Measurements from ENCODE around the gene MST1.

MST1 gene

GRCh38 chr3:49704629-49705028, 15.4 kb upstream of the MST1 start:
- H3K27ac ChIP-seq (ENCODE audit: low read length), result no peak overlapping the region
- no peak overlapping the region for H3K4me2 ChIP-seq (ENCODE audit: low read length)
- no peaks in the 10 kb centered on the region for H4K20me1 ChIP-seq (ENCODE audit: insufficient read depth, low read length)
- H2AFZ ChIP-seq (ENCODE audit: low read depth, low read length), result no peak overlapping the region
- H3K4me1 ChIP-seq (ENCODE audit: low read length), result no peaks in the 10 kb centered on the region
- TF ChIP-seq CTCF (IDR thresholded peaks at IDR 0.05; ENCODE audit: low read depth, low read length) (no peak), EZH2phosphoT487 (IDR thresholded peaks at IDR 0.05; ENCODE audit: low read depth) (no peak)
- H3K27me3 ChIP-seq (ENCODE audit: low read depth, low read length), result no peaks in the 10 kb centered on the region
- H3K79me2 ChIP-seq (ENCODE audit: low read length), result no peaks in the 10 kb centered on the region
- H3K36me3 ChIP-seq (replicated peaks; ENCODE audit: low read depth, low read length), result peaks cover 9% of the 10 kb centered on the region
- H3K9ac ChIP-seq (ENCODE audit: low read length), result no peak overlapping the region
- H3K9me3 ChIP-seq (ENCODE audit: insufficient read depth, low read length), result no peaks in the 10 kb centered on the region
- H3K4me3 ChIP-seq (ENCODE audit: low read length), result no peak overlapping the region

DNA sequence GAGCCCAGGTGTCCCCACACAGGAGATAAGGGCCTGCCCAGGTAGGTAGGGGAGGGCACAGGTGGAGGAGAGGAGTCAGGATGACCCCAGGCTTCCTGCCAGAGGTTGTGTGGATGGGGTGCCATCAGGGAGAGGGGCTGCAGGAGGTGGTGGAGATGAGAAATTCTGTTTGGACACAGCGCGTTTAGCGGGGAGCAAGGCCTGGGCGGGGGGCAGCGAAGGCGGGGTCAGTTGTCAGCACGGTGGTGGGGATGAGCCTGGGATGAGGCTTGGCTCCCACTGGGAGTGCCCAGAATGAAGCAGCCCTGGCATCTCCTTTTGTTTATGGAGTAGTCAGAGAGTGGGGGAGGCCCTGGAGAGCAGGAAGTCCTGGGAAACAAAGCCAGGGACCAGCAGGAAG, 14.7 kb upstream of the MST1 start:
- Histone ChIP-seq H3K4me1 (ENCODE audit: low read length) (no peaks in the 10 kb centered on the region), H4K20me1 (ENCODE audit: insufficient read depth, low read length) (no peaks in the 10 kb centered on the region), H3K27ac (ENCODE audit: low read length) (no peak overlapping the region), H3K27me3 (ENCODE audit: low read depth, low read length) (no peaks in the 10 kb centered on the region), H3K4me2 (ENCODE audit: low read length) (no peak overlapping the region), H3K36me3 (replicated peaks; ENCODE audit: low read depth, low read length) (peaks cover 9% of the 10 kb centered on the region), H3K9ac (ENCODE audit: low read length) (no peak overlapping the region), H3K9me3 (ENCODE audit: insufficient read depth, low read length) (no peaks in the 10 kb centered on the region), H3K4me3 (ENCODE audit: low read length) (no peak overlapping the region), H2AFZ (ENCODE audit: low read depth, low read length) (no peak overlapping the region), H3K79me2 (ENCODE audit: low read length) (no peaks in the 10 kb centered on the region)
- TF ChIP-seq CTCF (IDR thresholded peaks at IDR 0.05; ENCODE audit: low read depth, low read length) (no peak), EZH2phosphoT487 (IDR thresholded peaks at IDR 0.05; ENCODE audit: low read depth) (no peak)

DNA sequence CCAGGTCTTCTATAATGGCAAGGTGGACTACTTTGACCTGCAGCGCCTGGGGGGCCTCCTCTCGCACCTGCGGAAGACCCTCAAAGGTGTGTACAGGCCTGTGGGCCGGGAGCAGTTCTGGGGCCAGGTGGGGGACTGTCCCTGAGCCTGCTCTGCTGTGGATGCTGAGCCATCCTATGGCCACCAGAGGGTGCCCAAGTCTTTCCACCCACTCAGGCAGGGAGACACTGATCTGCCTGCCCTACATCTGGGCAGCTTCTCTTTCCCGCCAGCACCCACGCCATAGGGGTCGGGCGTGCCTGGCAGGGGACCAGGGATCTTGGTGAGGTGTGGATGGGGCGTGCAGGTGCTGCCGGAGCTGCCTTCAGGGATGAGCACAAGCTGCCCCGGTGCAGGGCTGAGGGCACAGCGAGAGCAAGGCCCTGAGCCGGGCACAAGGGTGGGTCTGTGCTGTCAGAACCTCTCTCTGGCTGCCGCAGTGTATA, 14.2 kb upstream of the MST1 start:
- H3K79me2 ChIP-seq (ENCODE audit: low read length), result no peaks in the 10 kb centered on the region
- no peak overlapping the region for H3K4me3 ChIP-seq (ENCODE audit: low read length)
- TF ChIP-seq CTCF (IDR thresholded peaks at IDR 0.05; ENCODE audit: low read depth, low read length) (peak; percentile 81), EZH2phosphoT487 (IDR thresholded peaks at IDR 0.05; ENCODE audit: low read depth) (no peak)
- no peak overlapping the region for H3K9ac ChIP-seq (ENCODE audit: low read length)
- no peaks in the 10 kb centered on the region for H3K4me1 ChIP-seq (ENCODE audit: low read length)
- H3K9me3 ChIP-seq (ENCODE audit: insufficient read depth, low read length), result no peaks in the 10 kb centered on the region
- peaks cover 9% of the 10 kb centered on the region for H3K36me3 ChIP-seq (replicated peaks; ENCODE audit: low read depth, low read length)
- no peak overlapping the region for H3K4me2 ChIP-seq (ENCODE audit: low read length)
- H4K20me1 ChIP-seq (ENCODE audit: insufficient read depth, low read length), result no peaks in the 10 kb centered on the region
- no peak overlapping the region for H2AFZ ChIP-seq (ENCODE audit: low read depth, low read length)
- no peak overlapping the region for H3K27ac ChIP-seq (ENCODE audit: low read length)
- H3K27me3 ChIP-seq (ENCODE audit: low read depth, low read length), result no peaks in the 10 kb centered on the region

DNA sequence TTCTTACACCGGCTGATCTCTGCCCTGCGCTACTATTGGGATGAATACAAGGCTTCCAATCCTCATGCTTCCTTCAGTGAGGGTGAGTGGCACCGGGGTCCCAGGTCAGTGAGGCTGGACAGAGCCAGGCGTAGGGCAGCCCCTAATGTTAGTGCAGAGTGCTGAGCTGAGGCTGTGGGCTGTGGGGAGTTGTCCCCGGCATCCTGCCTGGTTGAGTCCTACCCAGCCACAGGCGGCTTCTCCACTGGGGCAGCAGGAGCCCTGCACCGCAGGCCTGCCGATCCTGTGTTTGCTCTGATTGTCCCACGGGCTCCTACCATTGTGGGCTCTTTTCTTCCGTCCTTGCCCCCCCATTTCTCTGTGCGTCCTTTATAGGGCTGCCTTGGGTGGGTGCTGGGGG, 13.4 kb upstream of the MST1 start:
- H4K20me1 ChIP-seq (ENCODE audit: insufficient read depth, low read length), result no peaks in the 10 kb centered on the region
- no peaks in the 10 kb centered on the region for H3K27me3 ChIP-seq (ENCODE audit: low read depth, low read length)
- H2AFZ ChIP-seq (ENCODE audit: low read depth, low read length), result no peak overlapping the region
- no peaks in the 10 kb centered on the region for H3K9me3 ChIP-seq (ENCODE audit: insufficient read depth, low read length)
- no peaks in the 10 kb centered on the region for H3K4me1 ChIP-seq (ENCODE audit: low read length)
- TF ChIP-seq EZH2phosphoT487 (IDR thresholded peaks at IDR 0.05; ENCODE audit: low read depth) (no peak), CTCF (IDR thresholded peaks at IDR 0.05; ENCODE audit: low read depth, low read length) (no peak)
- no peak overlapping the region for H3K4me2 ChIP-seq (ENCODE audit: low read length)
- H3K36me3 ChIP-seq (replicated peaks; ENCODE audit: low read depth, low read length), result peaks cover 9% of the 10 kb centered on the region
- no peak overlapping the region for H3K9ac ChIP-seq (ENCODE audit: low read length)
- H3K27ac ChIP-seq (ENCODE audit: low read length), result no peak overlapping the region
- H3K4me3 ChIP-seq (ENCODE audit: low read length), result no peak overlapping the region
- no peaks in the 10 kb centered on the region for H3K79me2 ChIP-seq (ENCODE audit: low read length)
